Astrocyte (in vitro differentiated cells and primary cell): ENCODE results near the gene CD34.

Experiments used
- EZH2 ChIP-seq: IDR thresholded peaks from 2 replicates; pipeline ENCODE4 v1.6.1; 2012; ENCODE audit warnings: mild to moderate bottlenecking, low read length, inconsistent platforms; ENCODE audit not compliant: insufficient read depth
- TF ChIP-seq, protein P1 (sequence below): IDR thresholded peaks from 2 replicates; pipeline ENCODE4 v1.5.1; 2011; ENCODE audit warnings: low read depth, mild to moderate bottlenecking, inconsistent platforms, low read length, moderate library complexity; ENCODE audit not compliant: insufficient read depth

DNA sequence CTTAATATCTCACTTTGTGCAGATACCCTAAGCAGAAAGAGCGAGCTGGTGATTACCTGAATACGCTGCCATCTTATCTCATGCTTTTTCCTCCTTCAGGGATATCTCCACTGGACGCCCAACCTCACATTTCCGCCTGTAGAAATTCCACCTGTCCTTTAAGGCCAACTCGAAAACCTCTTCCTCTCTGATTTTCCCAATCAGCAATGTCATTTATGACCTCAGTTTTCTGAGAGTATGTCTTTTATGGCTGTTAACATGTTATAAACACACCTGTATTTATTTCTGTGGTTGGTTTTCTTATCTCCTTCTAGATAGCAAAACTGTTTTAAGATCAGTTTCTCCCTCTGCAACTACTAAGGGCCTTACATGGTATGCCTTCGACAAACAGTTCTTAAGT, 41.1 kb downstream of the CD34 start:
- TF ChIP-seq, protein P1, sequence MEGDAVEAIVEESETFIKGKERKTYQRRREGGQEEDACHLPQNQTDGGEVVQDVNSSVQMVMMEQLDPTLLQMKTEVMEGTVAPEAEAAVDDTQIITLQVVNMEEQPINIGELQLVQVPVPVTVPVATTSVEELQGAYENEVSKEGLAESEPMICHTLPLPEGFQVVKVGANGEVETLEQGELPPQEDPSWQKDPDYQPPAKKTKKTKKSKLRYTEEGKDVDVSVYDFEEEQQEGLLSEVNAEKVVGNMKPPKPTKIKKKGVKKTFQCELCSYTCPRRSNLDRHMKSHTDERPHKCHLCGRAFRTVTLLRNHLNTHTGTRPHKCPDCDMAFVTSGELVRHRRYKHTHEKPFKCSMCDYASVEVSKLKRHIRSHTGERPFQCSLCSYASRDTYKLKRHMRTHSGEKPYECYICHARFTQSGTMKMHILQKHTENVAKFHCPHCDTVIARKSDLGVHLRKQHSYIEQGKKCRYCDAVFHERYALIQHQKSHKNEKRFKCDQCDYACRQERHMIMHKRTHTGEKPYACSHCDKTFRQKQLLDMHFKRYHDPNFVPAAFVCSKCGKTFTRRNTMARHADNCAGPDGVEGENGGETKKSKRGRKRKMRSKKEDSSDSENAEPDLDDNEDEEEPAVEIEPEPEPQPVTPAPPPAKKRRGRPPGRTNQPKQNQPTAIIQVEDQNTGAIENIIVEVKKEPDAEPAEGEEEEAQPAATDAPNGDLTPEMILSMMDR: no peak
- no peak for TF ChIP-seq EZH2
